H9 (cell line): ENCODE data around the gene CHRM4. TPM values are rescaled to one million over a fixed set of nuclear protein-coding genes. Genes with fewer than 3 reads are reported as not detected.

ENCODE experiments used
- DNase-seq: peaks from one replicate; pipeline ENCODE4 v3.0.0-alpha.2; 2017
- H2AFZ ChIP-seq: one replicate; pipeline ENCODE4 v1.6.1; 2013; ENCODE audit warnings: mild to moderate bottlenecking, low read length, control low read depth, moderate library complexity
- H2AK5ac ChIP-seq: 2 replicates; pipeline ENCODE4 v1.6.1; 2013; ENCODE audit warnings: low read length, control low read depth, mixed read lengths; ENCODE audit not compliant: insufficient read length
- H2BK120ac ChIP-seq: one replicate; pipeline ENCODE4 v1.6.1; 2013; ENCODE audit warnings: low read depth, mild to moderate bottlenecking, low read length, control low read depth, inconsistent platforms; ENCODE audit not compliant: poor library complexity, severe bottlenecking
- H2BK12ac ChIP-seq: 2 replicates; pipeline ENCODE4 v1.6.1; 2013; ENCODE audit warnings: low read length, control low read depth, mixed read lengths, low read depth; ENCODE audit not compliant: insufficient read length
- H2BK15ac ChIP-seq: 2 replicates; pipeline ENCODE4 v1.6.1; 2013; ENCODE audit warnings: low read depth, low read length, control low read depth
- H2BK20ac ChIP-seq: one replicate; pipeline ENCODE4 v1.6.1; 2013; ENCODE audit warnings: low read depth, mild to moderate bottlenecking, low read length, control low read depth, inconsistent platforms; ENCODE audit not compliant: poor library complexity, severe bottlenecking
- H2BK5ac ChIP-seq: 2 replicates; pipeline ENCODE4 v1.6.1; 2013; ENCODE audit warnings: low read length, control low read depth, mixed read lengths; ENCODE audit not compliant: insufficient read length
- H3K14ac ChIP-seq: 2 replicates; pipeline ENCODE4 v1.6.1; 2013; ENCODE audit warnings: low read length, control low read depth; ENCODE audit not compliant: insufficient read depth
- H3K18ac ChIP-seq: 2 replicates; pipeline ENCODE4 v1.6.1; 2013; ENCODE audit warnings: low read depth, mild to moderate bottlenecking, mixed read lengths, low read length, control low read depth; ENCODE audit not compliant: insufficient read length
- H3K23ac ChIP-seq: 2 replicates; pipeline ENCODE4 v1.6.1; 2013; ENCODE audit warnings: low read length, control low read depth, mixed read lengths, low read depth; ENCODE audit not compliant: insufficient read length
- H3K23me2 ChIP-seq: 2 replicates; pipeline ENCODE4 v1.6.1; 2013; ENCODE audit warnings: low read depth, mild to moderate bottlenecking, mixed read lengths, low read length, control low read depth; ENCODE audit not compliant: insufficient read length, poor library complexity, severe bottlenecking
- H3K27ac ChIP-seq: 2 replicates; pipeline ENCODE4 v1.5.1; 2013; ENCODE audit warnings: low read length, control low read depth, mixed read lengths, low read depth; ENCODE audit not compliant: insufficient read length
- H3K27me3 ChIP-seq: 2 replicates; pipeline ENCODE4 v1.6.1; 2013; ENCODE audit warnings: low read length, control low read depth, inconsistent platforms; ENCODE audit not compliant: insufficient read depth
- H3K4ac ChIP-seq: 2 replicates; pipeline ENCODE4 v1.6.1; 2013; ENCODE audit warnings: low read depth, mild to moderate bottlenecking, control low read depth, inconsistent platforms, low read length, moderate library complexity
- H3K4me1 ChIP-seq: 2 replicates; pipeline ENCODE4 v1.6.1; 2013; ENCODE audit warnings: low read length, control low read depth, inconsistent platforms; ENCODE audit not compliant: insufficient read depth
- H3K4me2 ChIP-seq: 2 replicates; pipeline ENCODE4 v1.6.1; 2013; ENCODE audit warnings: low read length, control low read depth, mixed read lengths; ENCODE audit not compliant: insufficient read length, insufficient read depth
- H3K56ac ChIP-seq: 2 replicates; pipeline ENCODE4 v1.6.1; 2013; ENCODE audit warnings: low read depth, mild to moderate bottlenecking, mixed read lengths, low read length, control low read depth; ENCODE audit not compliant: insufficient read length
- H3K79me1 ChIP-seq: 2 replicates; pipeline ENCODE4 v1.6.1; 2013; ENCODE audit warnings: low read depth, mild to moderate bottlenecking, moderate library complexity, low read length, control low read depth, inconsistent platforms; ENCODE audit not compliant: insufficient read depth, poor library complexity, severe bottlenecking
- H3K79me2 ChIP-seq: 2 replicates; pipeline ENCODE4 v1.6.1; 2013; ENCODE audit warnings: low read length, control low read depth, inconsistent platforms; ENCODE audit not compliant: insufficient read depth
- H3K9ac ChIP-seq: 2 replicates; pipeline ENCODE4 v1.6.1; 2013; ENCODE audit warnings: low read length, control low read depth, mixed read lengths; ENCODE audit not compliant: insufficient read length; ENCODE audit errors: extremely low read depth
- H3K9me3 ChIP-seq: one replicate; pipeline ENCODE4 v1.6.1; 2013; ENCODE audit warnings: low read depth, low read length, inconsistent platforms; ENCODE audit not compliant: control insufficient read depth
- H3T11ph ChIP-seq: one replicate; pipeline ENCODE4 v1.6.1; 2013; ENCODE audit warnings: mild to moderate bottlenecking, low read length, control low read depth, inconsistent platforms
- H4K20me1 ChIP-seq: one replicate; pipeline ENCODE4 v1.6.1; 2013; ENCODE audit not compliant: control insufficient read depth, insufficient read length, insufficient read depth
- H4K5ac ChIP-seq: 2 replicates; pipeline ENCODE4 v1.6.1; 2013; ENCODE audit warnings: low read depth, mild to moderate bottlenecking, mixed read lengths, low read length, control low read depth; ENCODE audit not compliant: insufficient read length
- H4K8ac ChIP-seq: replicated peaks from 2 replicates; pipeline ENCODE4 v1.6.1; 2013; ENCODE audit warnings: low read length, control low read depth, mixed read lengths, low read depth; ENCODE audit not compliant: insufficient read length
- H4K91ac ChIP-seq: 2 replicates; pipeline ENCODE4 v1.6.1; 2013; ENCODE audit warnings: low read depth, mild to moderate bottlenecking, moderate library complexity, mixed read lengths, low read length, control low read depth; ENCODE audit not compliant: insufficient read length
- H3K27ac Mint-ChIP-seq, 3 experiments: 2 replicates in 2 of 3; 3 replicates in 1 of 3; pipeline ENCODE4 v1.8.0; 2020 to 2021; ENCODE audit warnings: mixed read lengths in 3 of 3, mild to moderate bottlenecking in 1 of 3, moderate library complexity in 1 of 3
- H3K27me3 Mint-ChIP-seq: 2 replicates; pipeline ENCODE4 v1.8.0; 2021; ENCODE audit warnings: low read depth, mild to moderate bottlenecking, moderate library complexity, mixed read lengths
- H3K36me3 Mint-ChIP-seq, 3 experiments: 2 replicates in 2 of 3; 3 replicates in 1 of 3; pipeline ENCODE4 v1.8.0; 2020 to 2021; ENCODE audit warnings: low read depth in 3 of 3, mixed read lengths in 3 of 3; ENCODE audit not compliant: insufficient read depth in 1 of 3
- H3K4me1 Mint-ChIP-seq, 2 experiments: 2 replicates each; pipeline ENCODE4 v1.8.0; 2020; ENCODE audit warnings: mixed read lengths in 2 of 2
- H3K4me3 Mint-ChIP-seq, 2 experiments: 2 replicates in 1 of 2; 3 replicates in 1 of 2; pipeline ENCODE4 v1.8.0; 2020 to 2021; ENCODE audit warnings: mild to moderate bottlenecking in 2 of 2, mixed read lengths in 2 of 2, moderate library complexity in 1 of 2
- H3K9me3 Mint-ChIP-seq, 2 experiments: 2 replicates in 1 of 2; 3 replicates in 1 of 2; pipeline ENCODE4 v1.8.0; 2020; ENCODE audit warnings: mild to moderate bottlenecking in 2 of 2, mixed read lengths in 2 of 2, moderate library complexity in 1 of 2
- WGBS: extraction: QIAGEN DNeasy Blood & Tissue Kit; methylation state at CpG from one replicate; pipeline ENCODE4 v1.1.7; 2013; ENCODE audit warnings: missing lambda C conversion rate, low lambda C conversion rate, mixed read lengths; ENCODE audit not compliant: insufficient read length; ENCODE audit errors: extremely low coverage; 5-methylcytosine and 5-hydroxymethylcytosine counted together
- total RNA-seq: library from RNA; stranded (reverse); gene quantifications from 2 replicates; pipeline ENCODE4 v1.2.1, GENCODE V29; 2021
- TF ChIP-seq, protein P1 (sequence below): fragments of 200-600 bp; sonication (generic); conservative IDR thresholded peaks from 3 replicates; pipeline ENCODE4 v1.8.0; 2021; ENCODE audit warnings: antibody characterized with exemption, mild to moderate bottlenecking

CHRM4 gene
- total RNA-seq, 1 experiment from 2014 or later = 1.0 TPM

DNA sequence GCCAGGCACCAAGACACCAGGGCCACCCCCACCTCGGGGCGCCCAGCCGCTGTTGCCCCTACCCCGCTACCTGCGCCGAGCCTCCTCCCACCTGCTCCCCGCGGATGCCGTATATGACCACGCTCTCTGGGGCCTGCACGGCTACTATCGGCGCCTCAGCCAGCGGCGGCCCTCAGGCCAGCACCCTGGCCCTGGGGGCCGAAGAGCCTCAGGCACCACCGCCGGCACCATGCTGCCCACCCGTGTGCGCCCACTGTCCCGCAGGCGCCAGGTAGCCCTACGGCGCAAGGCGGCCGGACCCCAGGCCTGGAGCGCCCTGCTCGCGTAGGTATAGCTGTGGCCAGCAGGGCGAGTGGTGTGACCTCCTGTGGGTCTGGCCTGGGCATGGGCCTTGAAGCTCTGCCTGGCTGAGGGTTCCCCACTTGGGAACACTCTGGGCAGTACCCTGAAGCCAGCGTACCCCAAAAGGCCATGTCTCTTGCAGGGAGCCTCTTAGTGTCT lies 24.9 kb downstream of the CHRM4 start:
- H2BK5ac ChIP-seq = no peak overlapping the region
- no peak overlapping the region for H3K4me3 Mint-ChIP-seq
- no peaks in the 10 kb centered on the region for H3K23me2 ChIP-seq
- no peak overlapping the region for H3T11ph ChIP-seq
- peaks cover 24 to 40% of the 10 kb centered on the region in 2 experiments for H3K4me1 Mint-ChIP-seq
- no peak overlapping the region for H3K9ac ChIP-seq
- H3K79me1 ChIP-seq = no peaks in the 10 kb centered on the region
- H3K79me2 ChIP-seq = no peaks in the 10 kb centered on the region; the same call in 1 of the 2 replicates
- H3K27me3 ChIP-seq = no peaks in the 10 kb centered on the region
- H3K4ac ChIP-seq = no peak overlapping the region
- H3K4me1 ChIP-seq = peaks cover 3% of the 10 kb centered on the region; the same call in 1 of the 2 replicates
- DNase-seq = no peak
- no peak overlapping the region for H2AK5ac ChIP-seq
- H3K27ac ChIP-seq = no peak overlapping the region
- no peaks in the 10 kb centered on the region for H4K20me1 ChIP-seq
- no peak overlapping the region for H2BK12ac ChIP-seq
- no peak overlapping the region for H4K8ac ChIP-seq
- H3K56ac ChIP-seq = no peak overlapping the region
- no peaks in the 10 kb centered on the region for H3K9me3 Mint-ChIP-seq
- no peaks in the 10 kb centered on the region for H3K9me3 ChIP-seq
- H2BK20ac ChIP-seq = no peak overlapping the region
- H4K91ac ChIP-seq = no peak overlapping the region
- WGBS = no CpG with 5 or more reads among the region's 31 CpGs
- H3K14ac ChIP-seq = no peak overlapping the region; the same call in 1 of the 2 replicates
- no peaks in the 10 kb centered on the region for H3K27me3 Mint-ChIP-seq
- no peak overlapping the region for H2BK15ac ChIP-seq
- no peak overlapping the region for H3K4me2 ChIP-seq
- no peak overlapping the region for H4K5ac ChIP-seq
- no peak overlapping the region for H3K18ac ChIP-seq
- H2AFZ ChIP-seq = no peak overlapping the region
- no peak overlapping the region for H2BK120ac ChIP-seq
- H3K27ac Mint-ChIP-seq = no peak overlapping the region; a peak in 1 of 7 replicates
- H3K36me3 Mint-ChIP-seq = peaks cover 10 to 19% (median 16%) of the 10 kb centered on the region in 3 experiments; a peak in 6 of 7 replicates
- H3K23ac ChIP-seq = no peak overlapping the region
- TF ChIP-seq, protein P1, sequence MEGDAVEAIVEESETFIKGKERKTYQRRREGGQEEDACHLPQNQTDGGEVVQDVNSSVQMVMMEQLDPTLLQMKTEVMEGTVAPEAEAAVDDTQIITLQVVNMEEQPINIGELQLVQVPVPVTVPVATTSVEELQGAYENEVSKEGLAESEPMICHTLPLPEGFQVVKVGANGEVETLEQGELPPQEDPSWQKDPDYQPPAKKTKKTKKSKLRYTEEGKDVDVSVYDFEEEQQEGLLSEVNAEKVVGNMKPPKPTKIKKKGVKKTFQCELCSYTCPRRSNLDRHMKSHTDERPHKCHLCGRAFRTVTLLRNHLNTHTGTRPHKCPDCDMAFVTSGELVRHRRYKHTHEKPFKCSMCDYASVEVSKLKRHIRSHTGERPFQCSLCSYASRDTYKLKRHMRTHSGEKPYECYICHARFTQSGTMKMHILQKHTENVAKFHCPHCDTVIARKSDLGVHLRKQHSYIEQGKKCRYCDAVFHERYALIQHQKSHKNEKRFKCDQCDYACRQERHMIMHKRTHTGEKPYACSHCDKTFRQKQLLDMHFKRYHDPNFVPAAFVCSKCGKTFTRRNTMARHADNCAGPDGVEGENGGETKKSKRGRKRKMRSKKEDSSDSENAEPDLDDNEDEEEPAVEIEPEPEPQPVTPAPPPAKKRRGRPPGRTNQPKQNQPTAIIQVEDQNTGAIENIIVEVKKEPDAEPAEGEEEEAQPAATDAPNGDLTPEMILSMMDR = no peak
